Smooth muscle cell of the brain vasculature (primary cell): ENCODE measurements around the gene PSG1.
A peak's percentile ranks its signal among the peaks of the same experiment; 100 is the strongest.
"Not testable (repeated sequence)": the region's sequence is repeated elsewhere in the genome, so short reads cannot be mapped to it uniquely, and the experiment has no call there.

Experiments used
- DNase-seq: peaks from one replicate; pipeline ENCODE4 v3.0.0-alpha.2; 2012; ENCODE audit warnings: low read depth, low spot score

The PSG1 gene

GRCh38 chr19:42879613-42880012, at the start of gene PSG1:
PSG1 (minus strand) TSS chr19:42879713; CDS start chr19:42879581, 132 bp downstream.
- no peak for DNase-seq

DNA sequence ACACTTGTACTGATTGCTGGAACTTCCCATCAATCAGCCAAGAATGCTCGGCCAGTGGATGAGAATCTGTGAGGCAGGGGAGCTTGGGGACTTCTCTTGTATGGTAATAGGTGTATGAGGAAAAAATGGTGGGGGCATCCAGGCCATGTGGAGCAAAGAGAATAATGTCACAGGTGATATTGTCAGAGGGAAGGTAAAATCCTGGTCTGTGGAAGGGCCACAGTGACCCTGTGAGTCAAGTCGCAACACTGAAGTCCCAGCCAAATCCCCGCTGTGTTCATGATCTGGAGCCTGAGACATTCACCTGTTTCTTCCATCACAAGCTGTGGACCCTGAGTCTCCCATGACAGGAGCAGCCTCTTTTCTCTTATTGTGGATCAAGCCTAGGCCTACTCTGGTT, 49.4 kb upstream of the PSG1 start:
- DNase-seq: no peak

GRCh38 chr19:42926781-42927180, 47.3 kb upstream of the PSG1 start:
- no peak for DNase-seq

GRCh38 chr19:42923106-42923505, 43.6 kb upstream of the PSG1 start:
- peak; percentile 21 for DNase-seq

DNA sequence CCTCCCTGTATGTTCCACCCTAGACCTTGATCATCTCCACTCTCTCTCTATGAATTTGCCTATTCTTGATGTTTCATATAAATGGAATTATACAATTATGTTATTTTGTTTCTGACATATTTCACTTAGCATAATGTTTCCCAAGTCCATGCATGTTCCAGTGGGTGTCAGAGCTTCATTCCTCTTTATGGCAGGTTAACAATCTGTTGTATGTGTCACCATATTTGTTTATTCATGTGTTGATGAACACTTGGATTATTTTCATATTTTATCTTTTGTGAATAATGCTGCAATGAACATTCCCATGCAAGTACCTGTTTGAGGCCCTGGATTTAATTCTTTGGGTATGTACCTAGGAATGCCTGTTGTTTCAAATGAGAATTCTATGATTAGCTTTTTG, 41.5 kb upstream of the PSG1 start:
- not testable (repeated sequence) for DNase-seq

- DNase-seq: no peak
These were observed 40.2 kb upstream of the PSG1 start for GRCh38 chr19:42919757-42920079.

DNA sequence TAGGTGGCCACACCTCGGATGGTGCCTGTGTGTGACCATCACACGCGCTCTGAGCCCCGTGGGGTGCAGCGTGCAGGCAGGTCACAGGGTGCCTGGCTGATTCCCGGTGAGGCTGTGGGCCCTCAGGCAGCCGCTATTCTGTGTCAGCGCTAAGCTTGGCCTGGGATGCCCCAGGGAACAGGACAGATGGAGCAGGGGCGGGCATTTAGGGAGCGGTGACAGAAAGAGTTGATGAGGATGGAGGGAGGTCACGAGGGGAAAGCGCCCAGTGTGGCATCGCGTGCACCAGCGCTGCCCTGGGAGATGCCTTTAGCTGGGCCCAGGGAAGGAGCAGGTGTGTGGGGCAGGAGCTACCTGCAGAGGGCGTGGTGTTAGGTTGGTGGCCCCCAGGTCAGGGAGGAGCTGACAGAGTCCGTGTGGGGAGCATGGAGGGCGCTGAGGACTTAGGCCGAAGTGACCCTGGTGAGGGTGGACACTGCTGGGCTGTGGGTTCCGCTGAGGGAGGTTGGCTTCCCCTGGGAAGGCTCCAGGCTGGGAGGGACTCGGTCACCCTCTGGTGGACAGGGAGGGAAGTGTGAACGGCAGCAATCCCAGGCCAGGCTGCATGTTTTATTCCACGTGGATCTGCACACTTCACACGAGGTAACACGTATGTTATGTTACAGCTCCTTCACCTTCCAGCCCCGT, 39.7 kb upstream of the PSG1 start:
- not testable (repeated sequence) for DNase-seq

DNA sequence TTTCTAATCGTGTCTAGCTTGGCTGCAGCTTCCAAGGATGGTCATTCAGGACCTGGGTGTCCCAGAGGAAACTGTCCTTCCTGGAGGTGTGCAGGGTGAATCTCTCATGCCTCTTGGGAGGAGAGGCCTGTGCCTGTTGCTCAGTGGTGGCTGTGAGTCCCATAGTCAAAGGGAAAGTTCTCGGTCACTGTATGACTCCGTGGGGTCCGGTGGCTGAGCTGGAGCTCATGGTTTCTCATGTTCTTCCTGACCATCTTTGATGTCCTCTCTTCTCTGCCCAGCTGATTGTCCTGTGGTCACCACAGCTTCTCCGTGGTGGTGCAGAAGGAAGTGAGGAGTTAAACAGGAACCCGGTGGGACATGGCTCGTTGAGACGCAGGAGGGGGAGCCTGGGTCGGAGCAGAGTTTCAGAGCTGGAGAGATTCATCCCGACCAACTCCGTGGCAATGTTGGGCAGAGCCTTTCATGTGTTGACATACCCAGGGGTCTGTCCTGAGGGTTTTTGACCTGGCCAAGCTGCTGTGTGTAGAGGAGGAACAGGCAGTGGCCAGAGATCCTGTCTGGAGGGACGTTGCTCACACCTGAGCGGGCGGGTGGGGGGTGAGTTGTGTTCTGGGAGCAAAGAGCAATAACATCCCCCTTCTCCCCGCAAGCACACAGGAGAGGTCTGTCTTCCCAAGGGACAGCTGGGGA, 39.0 kb upstream of the PSG1 start:
- not testable (repeated sequence) for DNase-seq

DNA sequence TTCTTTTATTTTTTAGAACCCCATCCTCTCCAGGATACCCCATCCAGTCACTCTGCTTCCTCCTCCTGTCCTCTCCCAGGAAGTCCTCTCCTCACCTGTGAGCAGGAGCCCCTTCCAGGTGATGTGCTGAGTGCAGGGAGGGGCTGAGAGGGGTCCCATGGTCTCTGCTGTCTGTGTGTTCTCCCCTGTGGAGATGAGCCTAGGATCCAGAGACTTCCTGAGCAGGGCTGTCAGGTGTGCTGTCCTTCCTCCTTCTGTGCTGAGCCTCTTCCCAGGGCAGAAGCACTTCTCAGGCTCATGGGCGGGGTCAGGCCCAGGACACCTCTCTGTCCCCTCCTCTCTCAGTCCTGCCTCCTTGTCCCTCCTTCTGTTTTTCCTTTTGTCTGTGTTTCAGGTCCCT, 38.1 kb upstream of the PSG1 start, which contains the start of gene PSG6:
TSS of gene PSG6 (minus strand) at position 261 of the 400 bp plus-strand sequence. CDS start at position 159, 102 bp downstream.
- not testable (repeated sequence) for DNase-seq

GRCh38 chr19:42916931-42917330, 37.4 kb upstream of the PSG1 start:
- DNase-seq: not testable (repeated sequence)

DNA sequence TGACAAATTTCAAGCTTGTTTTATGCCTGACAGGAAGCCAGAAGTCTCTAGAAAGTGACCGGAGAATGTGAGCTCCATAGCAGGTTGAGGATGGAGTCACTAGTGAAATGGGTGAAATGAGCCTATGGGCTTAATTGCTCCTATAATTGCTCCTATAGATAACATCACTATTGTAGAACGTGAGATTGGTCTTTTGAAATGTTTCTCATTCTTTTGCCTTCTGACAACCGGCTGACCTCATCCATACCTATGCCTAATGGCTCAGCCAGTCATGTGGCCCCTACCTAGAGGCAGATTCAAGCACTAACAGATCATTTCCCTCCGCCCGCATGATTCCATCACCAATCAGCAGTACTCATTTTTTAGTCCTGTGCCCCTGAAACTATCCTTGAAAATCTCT, 34.0 kb upstream of the PSG1 start:
- DNase-seq: not testable (repeated sequence)

DNA sequence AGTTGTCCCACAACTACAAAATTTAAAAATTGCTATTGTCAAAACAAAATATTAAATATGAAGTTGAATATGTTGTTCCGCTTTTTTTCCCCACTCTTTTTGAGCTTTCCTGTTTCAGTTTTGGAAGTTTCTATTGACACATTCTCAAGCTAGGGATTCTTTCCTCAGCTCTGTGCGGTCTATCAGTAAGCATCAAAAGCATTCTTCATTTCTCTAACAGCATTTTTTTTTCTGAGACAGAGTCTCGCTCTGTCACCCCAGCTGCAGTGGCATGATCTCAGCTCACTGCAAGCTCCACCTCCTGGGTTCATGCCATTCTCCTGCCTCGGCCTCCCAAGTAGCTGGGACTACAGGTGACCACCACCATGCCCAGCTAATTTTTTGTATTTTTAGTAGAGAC, 33.4 kb upstream of the PSG1 start:
- not testable (repeated sequence) for DNase-seq

DNA sequence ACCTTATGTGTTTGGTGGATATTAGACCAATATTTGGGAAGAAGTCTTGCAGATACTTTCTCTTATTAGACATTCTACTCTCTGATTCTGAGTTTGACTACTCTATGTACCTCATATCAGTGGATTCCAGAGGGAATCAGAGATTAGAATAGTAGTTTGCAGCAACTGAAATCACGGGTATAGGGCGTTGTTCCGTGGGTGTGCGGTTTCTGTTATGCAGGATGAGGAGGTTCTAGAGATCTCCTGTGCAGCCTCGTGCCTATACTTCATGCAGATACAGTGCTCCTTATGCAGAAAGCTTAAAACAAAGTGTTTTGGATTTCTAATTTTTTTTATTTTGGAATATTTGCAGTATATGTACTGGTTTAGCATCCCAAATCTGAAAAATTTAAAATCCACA, 32.2 kb upstream of the PSG1 start:
- DNase-seq: not testable (repeated sequence)

DNA sequence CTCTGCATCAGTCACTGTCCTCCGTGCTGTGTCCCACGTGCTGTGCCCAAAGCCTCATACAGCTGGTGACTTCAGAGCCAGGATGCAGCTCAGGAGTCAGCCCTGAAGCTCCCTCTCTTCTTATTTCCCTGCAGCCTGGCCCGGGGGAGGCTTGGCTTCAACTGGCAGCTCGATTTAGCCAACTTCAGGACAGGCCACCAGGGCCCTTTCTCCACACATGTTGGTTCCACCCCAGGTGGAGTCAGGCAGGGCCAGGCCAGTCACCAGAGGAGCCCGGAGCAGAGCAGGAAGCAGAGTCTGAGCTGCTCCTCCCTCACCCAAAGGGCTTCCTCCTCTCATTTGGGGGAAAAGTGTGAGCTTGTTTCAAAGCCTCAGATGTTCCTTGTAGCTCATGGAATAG, 26.6 kb upstream of the PSG1 start:
- not testable (repeated sequence) for DNase-seq

- not testable (repeated sequence) for DNase-seq
These were observed 21.0 kb upstream of the PSG1 start for GRCh38 chr19:42900561-42900960.

GRCh38 chr19:42899674-42900073, 20.2 kb upstream of the PSG1 start:
- not testable (repeated sequence) for DNase-seq

- not testable (repeated sequence) for DNase-seq
These were observed 19.6 kb upstream of the PSG1 start for GRCh38 chr19:42899110-42899509.

DNA sequence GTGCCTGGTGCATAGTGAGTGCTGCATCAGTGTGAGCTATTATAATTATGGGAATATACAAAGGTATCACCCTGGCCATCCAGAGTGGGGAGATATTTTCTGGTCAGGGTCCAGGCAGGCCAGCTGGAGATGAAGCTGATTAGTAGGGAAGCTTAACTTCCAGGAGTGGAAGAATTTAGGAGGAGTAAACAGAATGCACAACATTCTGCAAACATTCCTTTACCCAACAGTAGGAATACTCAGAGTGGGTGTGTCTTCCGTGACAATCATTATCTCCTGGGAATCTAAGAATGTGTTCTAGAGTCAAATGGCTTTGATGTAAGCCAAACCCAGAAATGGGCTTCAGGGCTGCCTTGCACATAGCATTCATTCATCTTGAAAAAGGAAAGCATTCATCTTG, 19.1 kb upstream of the PSG1 start:
- DNase-seq: not testable (repeated sequence)

- not testable (repeated sequence) for DNase-seq
These were observed 18.2 kb upstream of the PSG1 start for GRCh38 chr19:42897729-42898128.

DNA sequence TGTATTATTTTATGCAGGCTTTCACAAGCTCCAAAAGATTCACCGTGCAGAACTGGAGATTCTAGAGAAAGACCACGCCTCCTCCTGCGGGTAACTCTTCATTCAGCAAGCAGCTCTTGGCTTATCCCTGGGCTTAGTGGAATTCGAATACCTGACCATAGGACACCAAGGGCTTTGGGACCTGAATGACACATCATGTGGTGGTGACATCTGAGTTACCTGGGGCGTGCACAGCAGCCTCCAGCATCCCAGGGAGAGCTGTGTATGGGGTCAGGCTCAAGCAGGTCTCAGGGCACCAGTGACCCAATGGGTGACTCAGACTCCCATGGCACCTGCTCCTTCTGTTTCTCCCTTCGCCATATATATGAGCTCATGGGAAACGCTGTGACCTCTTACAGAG, 10.9 kb upstream of the PSG1 start:
- DNase-seq: not testable (repeated sequence)

- not testable (repeated sequence) for DNase-seq
These were observed 8.4 kb upstream of the PSG1 start for GRCh38 chr19:42887876-42888445.

DNA sequence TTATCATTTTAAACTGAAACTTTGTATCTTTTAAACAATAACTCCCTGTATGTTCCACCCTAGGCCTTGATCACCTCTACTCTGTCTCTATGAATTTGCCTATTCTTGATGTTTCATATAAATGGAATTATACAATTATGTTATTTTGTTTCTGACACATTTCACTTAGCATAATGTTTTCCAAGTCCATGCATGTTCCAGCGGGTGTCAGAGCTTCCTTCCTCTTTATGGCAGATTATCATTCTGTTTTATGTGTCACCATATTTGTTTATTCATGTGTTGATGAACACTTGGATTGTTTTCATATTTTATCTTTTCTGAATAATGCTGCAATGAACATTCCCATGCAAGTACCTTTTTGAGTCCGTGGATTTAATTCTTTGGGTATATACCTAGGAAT, 3.2 kb upstream of the PSG1 start:
- DNase-seq: not testable (repeated sequence)

GRCh38 chr19:42882010-42882409, 2.5 kb upstream of the PSG1 start:
- not testable (repeated sequence) for DNase-seq
